Epithelial cell of esophagus (primary cell): Measurements from ENCODE around the gene MTAP.

Source experiments
- DNase-seq: peaks from one replicate; pipeline ENCODE4 v3.0.0; 2010; ENCODE audit warnings: low read depth
- H3K4me3 ChIP-seq: 2 replicates; pipeline ENCODE4 v1.5.1; 2011; ENCODE audit warnings: mild to moderate bottlenecking, low read length, control low read depth
- TF ChIP-seq, protein P1 (sequence below): IDR thresholded peaks from 2 replicates; pipeline ENCODE4 v1.5.1; 2011; ENCODE audit warnings: low read depth, mild to moderate bottlenecking, low read length, control low read depth, inconsistent platforms; ENCODE audit not compliant: insufficient read depth; ENCODE audit errors: missing control alignments

The MTAP gene

DNA sequence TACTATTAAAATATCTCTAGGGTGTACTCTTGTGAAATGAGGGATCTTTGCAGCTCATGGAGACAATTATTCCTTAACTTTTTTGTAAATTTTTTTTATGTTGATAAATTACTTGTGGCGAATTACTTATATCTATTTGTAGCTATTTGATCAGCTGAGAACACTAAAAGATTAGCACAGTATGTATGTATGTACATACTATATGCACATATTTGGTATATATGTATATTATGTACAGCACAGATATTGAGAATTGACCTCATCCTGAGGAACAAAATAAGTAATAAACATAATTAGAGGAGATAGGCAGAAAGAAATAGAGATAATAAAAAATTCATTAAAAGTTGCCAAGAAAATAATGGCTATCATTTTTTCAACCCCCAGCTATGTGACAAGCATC lies 180.0 kb downstream of the MTAP start:
- no peak for DNase-seq
- H3K4me3 ChIP-seq = no peak overlapping the region
- TF ChIP-seq, protein P1, sequence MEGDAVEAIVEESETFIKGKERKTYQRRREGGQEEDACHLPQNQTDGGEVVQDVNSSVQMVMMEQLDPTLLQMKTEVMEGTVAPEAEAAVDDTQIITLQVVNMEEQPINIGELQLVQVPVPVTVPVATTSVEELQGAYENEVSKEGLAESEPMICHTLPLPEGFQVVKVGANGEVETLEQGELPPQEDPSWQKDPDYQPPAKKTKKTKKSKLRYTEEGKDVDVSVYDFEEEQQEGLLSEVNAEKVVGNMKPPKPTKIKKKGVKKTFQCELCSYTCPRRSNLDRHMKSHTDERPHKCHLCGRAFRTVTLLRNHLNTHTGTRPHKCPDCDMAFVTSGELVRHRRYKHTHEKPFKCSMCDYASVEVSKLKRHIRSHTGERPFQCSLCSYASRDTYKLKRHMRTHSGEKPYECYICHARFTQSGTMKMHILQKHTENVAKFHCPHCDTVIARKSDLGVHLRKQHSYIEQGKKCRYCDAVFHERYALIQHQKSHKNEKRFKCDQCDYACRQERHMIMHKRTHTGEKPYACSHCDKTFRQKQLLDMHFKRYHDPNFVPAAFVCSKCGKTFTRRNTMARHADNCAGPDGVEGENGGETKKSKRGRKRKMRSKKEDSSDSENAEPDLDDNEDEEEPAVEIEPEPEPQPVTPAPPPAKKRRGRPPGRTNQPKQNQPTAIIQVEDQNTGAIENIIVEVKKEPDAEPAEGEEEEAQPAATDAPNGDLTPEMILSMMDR = no peak

DNA sequence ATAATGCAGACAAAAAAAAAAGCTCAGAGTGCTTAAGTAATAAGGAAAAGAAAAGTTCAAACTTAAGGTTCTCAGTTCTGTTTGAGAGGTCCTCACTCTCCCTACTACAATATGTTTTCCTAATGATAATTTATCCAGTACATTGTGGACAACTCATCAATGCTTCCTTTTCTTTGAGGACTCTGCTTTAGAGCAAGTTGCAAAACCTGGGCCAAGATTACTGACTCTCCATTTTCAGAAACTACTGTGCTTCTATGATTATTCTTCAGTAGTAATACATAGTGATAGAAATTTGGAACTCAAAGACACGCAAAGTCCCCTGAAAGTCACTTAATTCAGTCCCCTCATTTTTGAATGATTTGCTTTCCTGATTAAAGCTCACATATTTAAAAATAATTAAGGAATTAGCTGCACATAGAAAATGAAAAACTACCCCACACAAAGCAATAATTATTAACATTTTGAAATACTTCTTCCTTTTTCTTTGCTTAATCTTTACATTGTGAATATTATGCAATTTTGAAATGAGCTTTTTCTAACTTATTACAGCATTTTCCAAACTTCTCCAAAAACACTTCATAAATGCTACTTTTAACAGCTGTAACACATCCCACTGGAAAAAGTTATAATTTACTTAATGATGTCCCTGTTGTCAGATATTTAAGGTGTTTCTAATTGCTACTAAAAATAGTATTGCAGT lies 180.6 kb downstream of the MTAP start:
- no peak for DNase-seq
- TF ChIP-seq, protein P1 = no peak

DNA sequence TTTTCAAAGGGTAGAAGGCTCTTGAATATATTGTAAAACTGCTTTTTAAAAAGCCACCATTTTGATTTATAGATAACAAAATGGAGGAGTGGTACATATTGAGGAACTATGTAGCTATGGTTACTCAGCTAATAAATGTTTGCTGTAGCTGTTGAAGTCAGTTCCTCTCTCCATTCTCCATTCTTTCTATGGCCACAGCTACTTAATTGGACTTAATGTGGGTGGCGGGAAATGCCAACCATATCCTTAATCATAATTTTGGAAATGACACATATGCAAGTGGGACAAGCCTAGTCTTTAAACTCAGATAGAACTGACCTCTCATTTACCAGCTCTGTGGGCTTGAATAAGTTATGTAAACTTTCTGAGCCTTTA lies 181.1 kb downstream of the MTAP start:
- TF ChIP-seq, protein P1 = no peak
- DNase-seq = no peak
- no peak overlapping the region for H3K4me3 ChIP-seq

More for the DNA sequence above, 180.6 kb downstream of the MTAP start:
- H3K4me3 ChIP-seq = no peak overlapping the region

DNA sequence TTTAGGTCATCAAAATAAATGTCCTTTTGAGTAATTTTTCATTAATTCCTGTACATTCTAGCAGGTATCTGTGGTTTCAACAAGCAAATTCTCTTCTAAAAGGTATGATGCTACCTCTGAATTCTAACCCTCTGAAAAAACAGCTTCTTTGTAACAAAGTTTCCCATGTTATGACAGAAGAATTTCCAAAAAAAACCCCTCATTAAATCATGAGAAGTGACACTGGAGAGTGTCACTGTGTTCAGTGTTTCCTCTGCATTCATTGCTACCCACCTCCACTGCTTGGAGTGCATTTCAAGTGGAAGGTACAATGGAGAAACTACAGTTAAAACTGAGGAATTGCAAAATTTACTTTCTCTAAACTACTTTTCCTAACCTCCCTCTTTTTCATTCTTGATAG lies 181.7 kb downstream of the MTAP start:
- TF ChIP-seq, protein P1 = no peak
- no peak for DNase-seq

DNA sequence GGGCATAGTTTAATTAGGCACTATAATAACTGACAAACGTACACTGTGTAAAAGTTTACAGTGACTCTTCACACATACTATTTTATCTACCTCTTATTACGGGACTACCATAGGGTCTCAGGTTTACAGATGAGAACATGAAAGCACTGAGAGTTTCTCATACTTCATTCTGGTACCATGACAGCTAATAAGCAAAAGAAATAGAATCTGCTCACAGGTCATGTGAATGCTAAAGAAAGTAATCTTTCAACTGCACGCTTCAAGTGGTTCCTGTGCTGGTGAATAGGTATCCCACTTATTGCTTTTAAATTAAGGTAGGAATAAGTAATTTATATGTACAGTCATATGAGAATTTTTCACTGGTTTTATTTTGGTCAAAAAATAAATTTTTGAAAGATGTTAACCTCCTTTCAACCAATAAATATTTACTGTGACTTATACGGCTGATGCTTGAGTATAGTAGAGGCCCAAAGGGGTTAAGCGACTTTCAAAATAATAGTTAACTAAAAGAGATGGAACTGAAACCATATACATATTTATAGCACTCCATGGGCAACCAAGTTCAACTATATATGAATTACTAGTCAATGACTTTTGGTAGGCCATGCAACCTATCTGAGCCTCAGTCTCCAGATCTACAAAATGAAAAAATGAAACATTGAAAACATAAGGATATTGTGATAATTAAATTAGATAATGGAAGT lies 183.7 kb downstream of the MTAP start:
- no peak overlapping the region for H3K4me3 ChIP-seq
- no peak for DNase-seq
- TF ChIP-seq, protein P1 = no peak

More for the DNA sequence above, 181.7 kb downstream of the MTAP start:
- H3K4me3 ChIP-seq = no peak overlapping the region
